K562 (cell line): ENCODE results near the gene CRLF2. TPM values are rescaled to one million over a fixed set of nuclear protein-coding genes. Genes with fewer than 3 reads are reported as not detected.

Source experiments
- CHD1 ChIP-seq: fragments of 200-600 bp; sonication (generic); IDR thresholded peaks from one replicate; pipeline ENCODE4 v1.6.1; 2012; ENCODE audit warnings: mild to moderate bottlenecking, moderate library complexity, low read length, inconsistent platforms
- CHD7 ChIP-seq: fragments of 200-600 bp; sonication (generic); IDR thresholded peaks from one replicate; pipeline ENCODE4 v1.6.1; 2012; ENCODE audit warnings: mild to moderate bottlenecking, low read depth, low read length, inconsistent platforms
- CTCF ChIP-seq, 3 experiments: IDR thresholded peaks in 2 of 3; conservative IDR thresholded peaks in 1 of 3; 2 replicates each; pipeline ENCODE4 v1.5.1; 2011 to 2012; ENCODE audit warnings: low read length in 3 of 3, mild to moderate bottlenecking in 3 of 3, control low read depth in 2 of 3, improper control_type of control experiment in 1 of 3, inconsistent platforms in 1 of 3, low read depth in 1 of 3, mixed read lengths in 1 of 3, moderate library complexity in 1 of 3; ENCODE audit not compliant: insufficient read depth in 2 of 3
- FOS ChIP-seq: IDR thresholded peaks from 3 replicates; pipeline ENCODE4 v1.6.1; 2011; ENCODE audit not compliant: insufficient read length; ENCODE audit errors: extremely low read depth
- KLF10 ChIP-seq: fragments of 250-450 bp; sonication (Bioruptor Pico); IDR thresholded peaks from 2 replicates; pipeline ENCODE4 v1.6.1; 2021; ENCODE audit warnings: matching md5 sums
- MCM7 ChIP-seq, 2 experiments: fragments of 450-650 bp; IDR thresholded peaks; 2 replicates each; pipeline ENCODE4 v1.6.1; 2016 to 2018
- MNT ChIP-seq, 2 experiments: fragments of 450-650 bp; conservative IDR thresholded peaks; 2 replicates each; pipeline ENCODE4 v1.6.1; 2017; ENCODE audit warnings: mild to moderate bottlenecking in 2 of 2, moderate library complexity in 2 of 2
- MTA3 ChIP-seq: fragments of 450-650 bp; formaldehyde crosslinking; IDR thresholded peaks from 2 replicates; pipeline ENCODE4 v1.6.1; 2017; ENCODE audit warnings: mild to moderate bottlenecking, borderline replicate concordance
- SIN3B ChIP-seq: fragments of 450-650 bp; IDR thresholded peaks from 2 replicates; pipeline ENCODE4 v1.6.1; 2017; ENCODE audit warnings: low read depth, mild to moderate bottlenecking, moderate library complexity
- ZC3H4 ChIP-seq: sonication (generic); formaldehyde crosslinking; IDR thresholded peaks from 2 replicates; pipeline ENCODE4 v1.9.0; 2021; ENCODE audit warnings: missing genetic modification reagents, borderline replicate concordance
- polyA plus RNA-seq, 8 experiments: library from polyadenylated mRNA; depleted of rRNA in 4 of 8; stranded (reverse) in 5 of 8; unstranded in 3 of 8; fragments of >200 nt; fragmentation: Nextera tagmentation in 2 of 8; fragmentation: Illumina TruSeq in 1 of 8; extraction: Ambion mirVana in 2 of 8; extraction: Trizol in 1 of 8; gene quantifications; 2 replicates each; pipeline versions ENCODE4 v1.2.1 to v1.2.3, GENCODE V29; 2011 to 2014; ENCODE audit warnings: inconsistent platforms in 1 of 8, missing spikeins in 1 of 8
- total RNA-seq, 7 experiments: library from RNA; depleted of rRNA in 6 of 7; stranded (reverse); fragments of >200 nt in 6 of 7; fragmentation: Illumina TruSeq in 2 of 7; extraction: Trizol in 2 of 7; gene quantifications; 2 replicates each; pipeline versions ENCODE4 v1.2.1 to v1.2.3, GENCODE V29; 2011 to 2021; ENCODE audit warnings: low replicate concordance in 1 of 7
- TF ChIP-seq, protein P1 (sequence below): sonication (generic); formaldehyde crosslinking; IDR thresholded peaks from 2 replicates; pipeline ENCODE4 v1.5.0; 2020; ENCODE audit warnings: missing genetic modification reagents

CRLF2 gene
- total and polyA plus RNA-seq, 9 of the 15 experiments (the other 6 are each of a cell fraction or from before 2014, with no cell fraction given) = not detected

DNA sequence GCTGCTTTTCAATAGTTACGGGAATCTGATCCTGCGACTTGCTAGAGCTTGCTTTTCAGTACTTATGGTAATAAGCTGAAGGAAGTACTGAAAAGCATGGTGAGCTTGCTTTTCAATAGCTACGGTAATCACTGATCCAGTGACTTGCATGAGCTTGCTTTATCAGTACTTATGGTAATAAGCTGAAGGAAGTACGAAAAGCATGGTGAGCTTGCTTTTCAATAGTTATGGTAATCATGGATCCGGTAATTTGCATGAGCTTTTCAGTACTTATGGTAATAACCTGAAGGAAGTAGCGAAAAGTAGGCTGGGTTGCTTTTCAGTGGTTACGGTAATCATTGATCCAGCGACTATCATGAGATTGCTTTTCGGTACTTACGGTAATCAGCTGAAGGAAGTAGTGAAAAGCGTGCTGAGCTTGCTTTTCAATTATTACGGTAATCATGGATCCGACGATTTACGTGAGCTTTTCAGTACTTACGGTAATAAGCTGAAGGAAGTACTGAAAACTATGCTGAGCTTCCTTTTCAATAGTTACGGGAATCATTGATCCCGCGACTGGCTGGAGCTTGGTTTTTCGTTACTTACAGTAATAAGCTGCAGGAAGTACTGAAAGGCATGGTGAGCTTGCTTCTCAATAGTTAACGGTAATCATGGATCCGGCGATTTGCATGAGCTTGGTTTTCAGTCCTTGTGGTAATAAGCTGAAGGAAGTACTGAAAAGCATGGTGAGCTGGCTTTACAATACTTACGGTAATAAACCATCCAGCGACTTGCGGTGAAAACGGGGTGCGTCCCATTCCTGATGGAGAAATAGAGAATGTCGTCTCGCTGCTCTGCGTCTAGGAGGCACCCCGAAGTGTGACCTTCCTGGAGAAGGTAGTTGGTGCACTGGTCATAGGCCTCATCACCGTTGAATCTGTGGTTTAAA, 6.5 kb downstream of the CRLF2 start (continued):
- TF ChIP-seq CTCF (IDR thresholded peaks at IDR 0.05 in 2 of 3, conservative IDR thresholded peaks at IDR 0.05 in 1 of 3; ENCODE audit: insufficient read depth in 2 of 3, low read depth in 1 of 3, low read length in 3 of 3) = no peak
- no peak for TF ChIP-seq CHD1
- no peak for TF ChIP-seq SIN3B
- no peak for TF ChIP-seq MCM7 (IDR thresholded peaks at IDR 0.05)
- peak; percentile 95 for TF ChIP-seq CHD7
- no peak for TF ChIP-seq MNT (conservative IDR thresholded peaks at IDR 0.05)
- TF ChIP-seq KLF10 = no peak
- no peak for TF ChIP-seq ZC3H4 (CRISPR knock-in tag)
- no peak for TF ChIP-seq FOS
- TF ChIP-seq MTA3 = no peak
- TF ChIP-seq, protein P1, sequence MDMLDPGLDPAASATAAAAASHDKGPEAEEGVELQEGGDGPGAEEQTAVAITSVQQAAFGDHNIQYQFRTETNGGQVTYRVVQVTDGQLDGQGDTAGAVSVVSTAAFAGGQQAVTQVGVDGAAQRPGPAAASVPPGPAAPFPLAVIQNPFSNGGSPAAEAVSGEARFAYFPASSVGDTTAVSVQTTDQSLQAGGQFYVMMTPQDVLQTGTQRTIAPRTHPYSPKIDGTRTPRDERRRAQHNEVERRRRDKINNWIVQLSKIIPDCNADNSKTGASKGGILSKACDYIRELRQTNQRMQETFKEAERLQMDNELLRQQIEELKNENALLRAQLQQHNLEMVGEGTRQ (CRISPR knock-in tag) = no peak
